ENCODE data around the gene UHMK1.

The UHMK1 gene

DNA sequence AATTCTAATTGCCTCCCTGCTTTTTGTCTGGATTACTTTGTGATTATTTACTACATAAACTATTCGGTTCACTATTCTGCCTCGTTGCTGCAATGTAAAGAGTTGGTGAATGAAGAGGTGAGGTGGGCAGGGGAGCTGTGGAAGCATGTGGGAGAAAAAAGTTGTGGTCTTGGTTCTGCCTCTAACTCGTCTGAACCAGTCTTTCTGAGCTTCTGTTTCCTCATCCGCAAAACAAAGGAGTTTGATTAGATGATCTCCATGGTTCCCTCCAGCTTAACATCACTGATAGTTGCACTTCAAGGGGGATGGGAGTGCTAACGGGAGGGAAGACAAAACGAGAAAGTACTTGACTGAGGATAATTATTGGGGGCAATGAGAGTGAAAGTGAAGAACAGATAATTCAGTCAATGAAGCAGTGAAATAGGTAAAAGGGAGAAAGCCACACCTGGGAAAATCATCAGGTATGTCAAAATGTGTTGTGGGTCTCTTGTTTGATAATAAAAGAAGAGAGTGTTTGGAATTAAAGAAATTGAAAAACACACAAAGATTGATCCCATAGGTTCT lies 26.2 kb upstream of the UHMK1 start:
- no peak overlapping the region for H3K4me3 ChIP-seq (ENCODE audit: control insufficient read depth, low read depth, low read length)
- TF ChIP-seq, protein P1, sequence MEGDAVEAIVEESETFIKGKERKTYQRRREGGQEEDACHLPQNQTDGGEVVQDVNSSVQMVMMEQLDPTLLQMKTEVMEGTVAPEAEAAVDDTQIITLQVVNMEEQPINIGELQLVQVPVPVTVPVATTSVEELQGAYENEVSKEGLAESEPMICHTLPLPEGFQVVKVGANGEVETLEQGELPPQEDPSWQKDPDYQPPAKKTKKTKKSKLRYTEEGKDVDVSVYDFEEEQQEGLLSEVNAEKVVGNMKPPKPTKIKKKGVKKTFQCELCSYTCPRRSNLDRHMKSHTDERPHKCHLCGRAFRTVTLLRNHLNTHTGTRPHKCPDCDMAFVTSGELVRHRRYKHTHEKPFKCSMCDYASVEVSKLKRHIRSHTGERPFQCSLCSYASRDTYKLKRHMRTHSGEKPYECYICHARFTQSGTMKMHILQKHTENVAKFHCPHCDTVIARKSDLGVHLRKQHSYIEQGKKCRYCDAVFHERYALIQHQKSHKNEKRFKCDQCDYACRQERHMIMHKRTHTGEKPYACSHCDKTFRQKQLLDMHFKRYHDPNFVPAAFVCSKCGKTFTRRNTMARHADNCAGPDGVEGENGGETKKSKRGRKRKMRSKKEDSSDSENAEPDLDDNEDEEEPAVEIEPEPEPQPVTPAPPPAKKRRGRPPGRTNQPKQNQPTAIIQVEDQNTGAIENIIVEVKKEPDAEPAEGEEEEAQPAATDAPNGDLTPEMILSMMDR (conservative IDR thresholded peaks at IDR 0.05; ENCODE audit: control insufficient read depth, insufficient read depth, low read depth, low read length) = no peak
- DNase-seq (ENCODE audit: low read depth) = no peak

- no peak for DNase-seq (ENCODE audit: low read depth)
- no peak overlapping the region for H3K4me3 ChIP-seq (ENCODE audit: control insufficient read depth, low read depth, low read length)
- TF ChIP-seq, protein P1 (conservative IDR thresholded peaks at IDR 0.05; ENCODE audit: control insufficient read depth, insufficient read depth, low read depth, low read length) = no peak
These were observed 22.5 kb upstream of the UHMK1 start for GRCh38 chr1:162475089-162475488.

- no peak for DNase-seq (ENCODE audit: low read depth)
- no peak overlapping the region for H3K4me3 ChIP-seq (ENCODE audit: control insufficient read depth, low read depth, low read length)
- TF ChIP-seq, protein P1 (conservative IDR thresholded peaks at IDR 0.05; ENCODE audit: control insufficient read depth, insufficient read depth, low read depth, low read length) = no peak
These were observed 22.0 kb upstream of the UHMK1 start for GRCh38 chr1:162475539-162476185.

DNA sequence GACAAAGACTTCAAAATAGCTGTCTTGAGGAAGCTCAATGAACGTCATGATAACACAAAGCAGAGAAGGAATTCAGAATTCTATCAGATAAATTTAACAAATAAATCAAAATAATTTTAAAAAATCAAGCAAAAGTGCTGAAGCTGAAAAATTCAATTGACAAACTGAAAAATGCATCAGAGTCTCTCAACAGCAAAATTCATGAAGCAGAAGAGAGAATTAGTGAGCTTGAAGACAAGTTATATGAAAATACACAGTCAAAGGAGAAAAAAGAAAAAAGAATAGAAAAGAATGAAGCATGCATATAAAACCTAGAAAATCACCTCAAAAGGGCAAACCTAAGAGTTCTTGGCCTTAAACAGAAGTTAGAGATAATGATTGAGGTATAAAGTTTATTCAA lies 21.0 kb upstream of the UHMK1 start:
- no peak overlapping the region for H3K4me3 ChIP-seq (ENCODE audit: control insufficient read depth, low read depth, low read length)
- no peak for DNase-seq (ENCODE audit: low read depth)
- TF ChIP-seq, protein P1 (conservative IDR thresholded peaks at IDR 0.05; ENCODE audit: control insufficient read depth, insufficient read depth, low read depth, low read length) = no peak

GRCh38 chr1:162485236-162485635 lies 12.4 kb upstream of the UHMK1 start:
- peak; percentile 34 for DNase-seq (ENCODE audit: low read depth)
- TF ChIP-seq, protein P1 (conservative IDR thresholded peaks at IDR 0.05; ENCODE audit: control insufficient read depth, insufficient read depth, low read depth, low read length) = no peak
- H3K4me3 ChIP-seq (ENCODE audit: control insufficient read depth, low read depth, low read length) = no peak overlapping the region

- DNase-seq (ENCODE audit: low read depth) = no peak
- TF ChIP-seq, protein P1 (conservative IDR thresholded peaks at IDR 0.05; ENCODE audit: control insufficient read depth, insufficient read depth, low read depth, low read length) = no peak
- H3K4me3 ChIP-seq (ENCODE audit: control insufficient read depth, low read depth, low read length) = no peak overlapping the region
These were observed 10.4 kb upstream of the UHMK1 start for GRCh38 chr1:162487241-162487640.

All from fibroblast of mammary gland (primary cell).